IPS-NIHi7 (cell line): ENCODE results near the gene MTA3.
"Not testable (repeated sequence)": the region's sequence is repeated elsewhere in the genome, so short reads cannot be mapped to it uniquely, and the experiment has no call there.

Experiments
- DNase-seq: peaks from one replicate; pipeline ENCODE4 v3.0.0; 2012; ENCODE audit warnings: mixed read lengths; ENCODE audit errors: extremely low spot score

MTA3 gene

GRCh38 chr2:42613281-42614064, 45.0 kb downstream of the MTA3 start:
- no peak for DNase-seq

- no peak for DNase-seq
Observed at GRCh38 chr2:42614838-42615237, 46.4 kb downstream of the MTA3 start.

- DNase-seq = no peak
Observed at GRCh38 chr2:42618116-42618515, 49.7 kb downstream of the MTA3 start.

- DNase-seq = no peak
Observed at GRCh38 chr2:42618972-42619371, 50.5 kb downstream of the MTA3 start.

- DNase-seq = not testable (repeated sequence)
Observed at GRCh38 chr2:42621626-42622025, 53.2 kb downstream of the MTA3 start.

GRCh38 chr2:42622943-42623676, 54.7 kb downstream of the MTA3 start:
- peak; percentile 34 for DNase-seq

- DNase-seq = no peak
Observed at GRCh38 chr2:42624047-42624446, 55.6 kb downstream of the MTA3 start.

- not testable (repeated sequence) for DNase-seq
Observed at GRCh38 chr2:42628024-42628423, 59.6 kb downstream of the MTA3 start.

GRCh38 chr2:42636934-42637333, 68.5 kb downstream of the MTA3 start:
- no peak for DNase-seq

GRCh38 chr2:42638080-42638784, 69.8 kb downstream of the MTA3 start:
- no peak for DNase-seq

- DNase-seq = no peak
Observed at GRCh38 chr2:42639340-42640077, 71.1 kb downstream of the MTA3 start.

- DNase-seq = no peak
Observed at GRCh38 chr2:42640261-42640660, 71.8 kb downstream of the MTA3 start.

- not testable (repeated sequence) for DNase-seq
Observed at GRCh38 chr2:42642371-42642770, 73.9 kb downstream of the MTA3 start.

- no peak for DNase-seq
Observed at GRCh38 chr2:42645551-42645950, 77.1 kb downstream of the MTA3 start.

GRCh38 chr2:42648796-42649195, 80.4 kb downstream of the MTA3 start:
- DNase-seq = no peak

- no peak for DNase-seq
Observed at GRCh38 chr2:42651057-42651456, 82.6 kb downstream of the MTA3 start.

GRCh38 chr2:42652086-42652485, 83.7 kb downstream of the MTA3 start:
- no peak for DNase-seq

GRCh38 chr2:42653039-42653438, 84.6 kb downstream of the MTA3 start:
- DNase-seq = no peak

GRCh38 chr2:42653908-42654445, 85.5 kb downstream of the MTA3 start:
- no peak for DNase-seq

GRCh38 chr2:42658306-42658705, 89.9 kb downstream of the MTA3 start:
- no peak for DNase-seq

- no peak for DNase-seq
Observed at GRCh38 chr2:42659609-42660008, 91.2 kb downstream of the MTA3 start.
